Muscle of back (tissue), 11 donors: ENCODE measurements around the gene MARK3. TPM values are rescaled to one million over a fixed set of nuclear protein-coding genes. Genes with fewer than 3 reads are reported as not detected.

Experiments
- DNase-seq, 3 donors: peaks; one replicate each; pipeline versions ENCODE4 v3.0.0 to v3.0.0-alpha.2; 2013
- polyA plus RNA-seq, 10 donors: library from polyadenylated mRNA; unstranded; fragments of 120-200 nt; gene quantifications; one replicate each; pipeline ENCODE4 v1.2.1, GENCODE V29; 2013; ENCODE audit not compliant: insufficient read length in 10 of 10

MARK3 gene
- polyA plus RNA-seq, 10 donors, result 49.1 to 79.0 (median 60.6) TPM

DNA sequence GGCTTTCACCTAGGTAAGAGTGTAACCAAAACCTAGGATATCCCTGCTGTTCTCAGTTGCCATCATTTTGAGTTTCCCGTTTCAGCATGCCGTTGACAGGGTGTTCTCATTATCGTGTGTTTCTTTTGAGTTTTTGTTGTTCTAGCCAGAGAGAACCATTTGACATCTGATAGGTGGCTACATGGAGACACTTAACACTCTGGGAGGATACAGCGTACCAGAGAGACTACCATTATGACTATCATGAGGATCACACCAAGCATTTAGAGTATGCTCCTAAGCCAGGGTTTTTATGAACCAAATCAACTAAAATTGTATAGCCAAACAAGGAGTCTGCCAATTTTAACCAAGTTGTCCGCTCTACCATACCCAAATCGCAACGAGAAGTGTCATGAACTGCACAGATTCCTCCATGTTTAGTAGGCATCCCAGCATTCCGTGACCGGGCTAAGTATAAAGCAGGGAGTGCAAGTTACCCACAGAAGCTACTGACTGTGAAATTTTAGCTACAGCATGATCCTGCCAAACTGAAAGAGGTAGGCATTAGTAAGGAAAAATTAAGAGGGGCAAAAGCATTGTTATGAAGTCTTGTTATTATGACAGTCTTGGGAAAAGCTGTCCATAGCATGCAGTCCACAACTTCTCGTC, 48.8 kb downstream of the MARK3 start:
- DNase-seq, result no peak

DNA sequence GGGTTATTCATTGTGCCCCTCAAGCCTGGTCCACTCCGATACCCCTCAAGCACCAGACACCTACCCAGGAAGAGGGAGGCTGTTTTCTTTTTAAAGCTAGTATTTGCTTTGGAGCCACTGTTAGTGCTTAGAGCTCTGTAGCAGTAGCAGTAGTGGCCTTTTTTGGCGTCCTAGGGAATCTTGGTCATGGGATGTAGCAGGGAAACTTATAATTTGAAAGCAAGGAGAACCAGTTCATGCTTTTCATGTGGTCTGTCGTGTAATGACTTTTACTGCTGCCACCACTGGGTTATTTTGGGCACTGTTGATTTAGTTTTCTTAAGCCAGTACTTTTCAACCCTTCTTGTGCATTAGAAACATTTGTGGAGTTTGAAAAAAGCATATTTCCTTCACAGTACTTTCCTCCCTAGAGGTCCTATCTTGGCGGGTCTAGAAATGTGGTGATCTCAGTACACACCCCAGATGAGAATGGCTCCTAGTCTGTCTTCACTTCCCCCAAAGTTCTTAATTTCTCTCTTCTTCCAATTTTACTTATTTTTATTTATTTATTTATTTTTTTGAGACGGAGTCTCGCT, 49.7 kb downstream of the MARK3 start:
- DNase-seq, result peak; percentile 22 to 74 (median 57)

DNA sequence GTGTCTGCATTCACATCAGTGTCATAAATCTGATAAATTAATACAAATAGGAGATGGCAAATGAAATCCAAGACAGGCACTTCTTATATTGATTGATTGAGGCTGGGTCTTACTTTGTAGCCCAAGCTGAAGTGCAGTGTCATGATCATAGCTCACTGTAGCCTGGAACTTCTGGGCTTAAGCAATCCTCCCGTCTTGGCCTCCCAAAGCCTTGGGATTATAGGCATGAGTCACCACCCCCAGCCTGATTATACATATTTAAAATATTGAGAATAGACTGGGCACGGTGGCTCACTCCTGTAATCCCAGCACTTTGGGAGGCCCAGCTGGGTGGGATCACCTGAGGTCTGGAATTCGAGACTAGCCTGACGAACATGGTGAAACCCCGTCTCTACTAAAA, 51.3 kb downstream of the MARK3 start:
- DNase-seq, result no peak

DNA sequence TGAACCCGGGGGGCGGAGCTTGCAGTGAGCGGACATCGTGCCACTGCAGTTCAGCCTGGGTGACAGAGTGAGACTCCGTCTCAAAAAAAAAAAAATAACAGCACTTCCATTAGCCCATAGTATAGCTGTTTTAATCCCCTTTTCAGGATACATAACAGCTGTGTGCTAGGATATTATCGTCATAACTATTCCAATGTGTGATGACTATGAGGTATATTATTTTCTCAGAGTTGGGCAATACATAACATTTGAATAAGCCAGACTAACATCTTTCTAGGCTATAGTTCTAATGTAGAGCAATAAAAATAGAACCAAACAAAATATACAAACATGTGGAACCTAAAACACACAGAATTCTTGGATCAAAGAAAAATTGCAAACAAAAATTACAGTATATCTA, 57.1 kb downstream of the MARK3 start:
- no peak for DNase-seq

DNA sequence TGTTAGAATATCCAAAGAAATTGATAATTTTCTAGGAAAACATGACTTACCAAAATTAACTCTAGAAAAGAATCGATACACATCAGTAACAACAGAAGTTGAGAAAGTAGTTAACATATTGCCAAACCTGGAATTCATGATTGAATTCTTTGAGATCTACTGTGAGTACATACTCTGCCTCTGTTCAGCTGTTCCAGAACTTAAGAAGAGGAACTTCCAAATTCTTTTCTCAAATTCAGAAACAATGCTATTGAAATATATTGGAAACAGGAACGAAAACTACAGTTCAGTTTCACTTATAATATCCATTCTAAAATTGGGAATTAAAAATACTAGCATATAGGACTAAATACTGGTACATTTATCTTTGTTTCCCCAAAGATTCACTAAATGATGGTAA, 57.9 kb downstream of the MARK3 start:
- DNase-seq, result no peak

DNA sequence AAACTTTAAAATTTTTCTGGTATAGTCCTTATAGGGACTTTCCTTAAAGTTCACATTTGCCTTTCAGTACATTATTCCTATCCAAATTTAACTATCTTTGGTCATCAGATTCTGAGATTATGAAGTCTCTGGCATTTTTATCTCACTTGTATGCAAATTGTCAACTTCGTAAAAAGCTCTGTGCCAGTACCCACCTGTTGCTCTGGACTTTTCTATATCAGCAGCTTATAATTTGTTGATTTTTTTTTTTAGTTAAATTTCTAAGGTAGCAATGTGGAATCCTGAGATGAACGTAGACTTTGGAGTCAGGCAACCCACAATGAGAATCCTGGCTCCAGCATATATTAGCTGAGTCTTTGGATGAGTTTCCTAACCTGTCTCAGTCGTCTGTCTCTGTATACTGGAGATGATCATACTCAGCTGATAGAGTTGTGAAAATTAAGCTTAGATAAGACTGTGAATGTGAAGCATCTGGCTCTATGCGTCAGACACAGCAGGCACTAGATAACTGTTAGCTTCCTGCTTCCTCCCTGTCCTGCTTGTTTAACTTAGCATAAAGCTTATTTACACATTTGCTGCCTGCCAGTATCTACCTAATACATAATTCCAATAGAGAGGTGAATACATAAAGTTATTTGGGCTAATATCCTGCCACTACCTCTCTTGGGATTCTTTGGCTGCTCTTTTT, 59.8 kb downstream of the MARK3 start:
- DNase-seq, result no peak

DNA sequence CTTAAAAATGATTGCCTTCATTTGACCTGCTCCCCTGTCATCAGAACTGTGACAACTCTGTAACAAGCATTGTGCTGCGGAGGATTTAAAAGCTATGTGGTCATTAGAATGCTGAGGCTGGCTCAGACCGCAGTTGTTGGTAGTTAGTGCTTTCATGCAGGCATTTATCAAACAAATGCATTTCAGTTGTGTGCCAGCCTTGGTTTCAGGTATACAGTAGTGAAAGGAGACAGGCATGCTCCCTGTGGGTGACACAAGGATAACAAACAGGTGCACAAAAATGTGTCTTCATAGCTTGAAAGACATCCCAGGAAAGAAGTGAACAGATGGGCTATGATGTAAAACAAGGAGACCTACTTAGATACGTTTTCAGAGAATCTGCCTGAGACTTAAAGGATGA, 60.6 kb downstream of the MARK3 start:
- no peak for DNase-seq

DNA sequence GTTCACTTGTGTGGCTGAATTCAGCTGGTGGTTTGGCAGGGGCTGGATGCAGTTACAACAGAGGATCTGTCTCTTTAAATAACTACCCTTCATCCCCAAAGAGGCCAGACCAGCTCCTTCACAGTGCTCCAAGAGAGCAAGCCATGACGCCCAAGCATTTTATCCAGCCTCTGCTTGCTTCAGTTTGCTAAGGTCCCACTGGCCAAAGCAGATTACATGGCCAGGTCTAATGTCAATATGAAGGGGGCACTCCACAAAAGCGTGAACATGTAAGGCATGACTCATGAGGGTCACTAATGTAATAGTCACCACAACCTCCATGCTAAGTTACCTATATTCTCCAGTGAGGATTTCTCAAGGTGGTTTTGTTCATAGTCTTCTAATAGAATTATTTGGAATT, 62.9 kb downstream of the MARK3 start:
- DNase-seq, result no peak

DNA sequence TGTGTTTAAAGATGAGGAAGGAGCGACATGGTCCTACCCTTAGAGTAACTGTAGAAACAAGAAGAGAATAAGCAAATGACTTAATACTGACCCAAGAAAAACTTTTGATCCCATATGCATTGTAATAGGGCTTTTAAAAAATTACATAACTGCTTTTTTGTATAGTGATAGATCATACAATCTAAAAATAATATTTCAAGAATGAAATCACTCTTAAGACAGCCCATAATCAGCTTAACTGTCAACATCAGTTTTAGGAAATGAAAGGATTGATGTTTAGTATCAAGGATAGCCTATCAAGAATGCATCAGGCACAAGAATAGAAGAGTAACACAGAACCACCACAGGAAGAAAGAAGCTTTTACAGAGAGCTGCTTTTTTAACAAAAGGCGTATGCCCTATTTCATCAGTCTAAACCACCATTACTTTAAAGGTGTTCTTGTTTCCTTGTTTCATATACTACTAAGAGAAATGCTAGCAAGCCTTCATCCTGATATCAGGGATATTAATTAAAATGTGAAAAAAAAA, 64.5 kb downstream of the MARK3 start:
- no peak for DNase-seq

DNA sequence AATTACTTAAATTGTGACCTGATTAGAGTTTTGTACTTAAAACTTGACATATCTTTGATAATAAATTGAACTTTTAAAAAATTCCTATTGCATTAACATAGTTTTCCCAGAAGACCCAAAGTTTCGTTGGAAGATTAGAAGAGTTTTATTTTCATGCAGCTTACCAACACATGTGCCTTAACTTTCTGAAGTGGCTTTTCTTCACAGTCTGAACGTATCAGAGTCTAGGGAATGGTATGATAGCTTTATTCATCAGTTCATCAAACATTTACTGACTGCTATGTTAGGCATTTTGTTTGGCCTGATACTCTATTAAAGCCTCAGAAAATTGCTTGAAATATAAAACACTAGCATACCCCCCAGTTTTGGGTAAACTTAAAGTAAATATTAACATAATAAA, 65.2 kb downstream of the MARK3 start:
- peak in 2 of 3 donors; percentile 7 to 27 for DNase-seq

DNA sequence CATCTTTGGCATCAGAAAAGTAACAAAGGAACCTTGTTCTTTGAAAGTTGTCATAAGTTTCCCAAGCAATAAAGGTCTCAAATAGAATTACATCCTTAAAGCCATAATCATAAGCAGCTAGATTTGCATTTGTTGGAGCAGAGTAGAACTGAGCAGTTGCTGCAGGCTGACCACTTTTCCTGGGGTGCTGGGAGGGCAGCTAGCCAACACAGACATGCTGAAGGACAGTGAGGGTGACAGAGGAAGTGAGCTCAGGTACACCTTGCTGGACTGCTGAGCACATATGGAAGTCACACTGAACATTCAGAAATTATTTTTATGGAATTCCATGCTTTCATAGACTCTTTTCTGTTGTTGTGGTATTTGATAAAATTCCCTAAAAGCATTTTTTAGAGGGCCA, 66.2 kb downstream of the MARK3 start:
- DNase-seq, result no peak

DNA sequence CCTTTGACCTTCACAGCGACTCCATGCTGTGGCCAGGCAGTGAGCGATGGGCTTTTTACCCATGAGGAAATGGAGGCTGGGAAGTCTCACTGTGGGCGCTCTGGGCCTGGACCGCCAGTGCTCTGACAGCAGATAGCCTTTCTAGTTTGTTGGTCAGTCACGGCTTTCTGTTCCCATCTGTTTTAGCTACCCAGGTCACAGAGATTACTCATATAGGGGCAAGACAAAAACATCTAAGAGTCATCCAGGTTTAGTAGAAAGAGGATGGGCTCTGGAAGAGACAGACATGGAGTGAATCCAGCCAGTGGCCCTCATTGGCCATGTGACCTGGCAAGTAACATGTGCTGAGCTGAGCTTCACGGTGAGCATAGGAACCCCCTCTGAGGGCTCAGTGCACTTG, 68.6 kb downstream of the MARK3 start:
- DNase-seq, result no peak

DNA sequence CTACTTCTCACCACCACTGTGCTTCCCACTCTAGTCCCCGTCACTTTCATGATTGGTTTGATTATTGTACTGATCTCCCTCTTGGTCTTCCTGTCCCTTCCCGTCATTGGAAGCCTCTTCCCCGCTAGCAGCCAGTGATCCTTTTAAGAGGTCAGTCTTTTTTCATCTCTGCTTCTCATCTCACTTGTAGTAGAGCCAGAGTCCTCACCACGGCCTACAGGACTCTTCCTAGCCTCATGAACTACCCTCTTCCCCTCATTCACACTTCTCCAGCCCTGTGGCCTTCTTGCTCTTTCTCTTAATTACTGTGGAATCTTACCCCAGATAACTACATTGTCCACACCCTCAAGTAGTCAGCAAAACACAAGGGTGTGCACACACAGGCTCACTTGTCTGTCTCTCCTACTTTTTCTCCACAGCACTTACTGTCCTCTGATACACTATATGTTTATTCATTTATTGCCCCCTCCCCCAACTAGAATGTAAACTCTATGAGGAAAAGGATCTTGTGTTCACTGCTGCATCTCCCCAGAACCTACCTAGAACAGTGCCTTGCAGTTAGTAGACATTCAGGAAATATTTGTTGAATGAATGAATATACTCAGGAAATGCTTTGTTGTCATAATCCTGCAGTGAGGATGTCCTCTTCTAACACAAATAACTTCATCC, 71.1 kb downstream of the MARK3 start:
- DNase-seq, result no peak

DNA sequence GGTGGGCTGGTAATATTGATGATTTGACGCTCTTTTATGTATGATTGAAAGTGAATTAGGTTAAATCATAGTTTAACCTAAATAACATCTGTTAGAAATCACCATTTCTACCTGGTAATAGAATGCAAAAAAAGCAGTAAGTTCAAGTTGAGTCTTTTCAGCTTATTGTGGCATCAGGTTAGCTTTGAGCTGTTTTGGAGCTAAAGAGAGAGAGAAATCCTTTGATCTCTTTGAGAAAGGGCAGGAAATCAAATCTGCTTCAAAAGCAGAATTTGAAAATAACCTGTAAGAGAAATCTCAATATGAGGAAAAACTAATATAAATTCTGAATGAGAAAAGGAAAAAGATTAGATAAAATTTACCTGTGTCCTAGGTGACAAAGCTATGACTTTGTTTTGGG, 75.2 kb downstream of the MARK3 start:
- no peak for DNase-seq

DNA sequence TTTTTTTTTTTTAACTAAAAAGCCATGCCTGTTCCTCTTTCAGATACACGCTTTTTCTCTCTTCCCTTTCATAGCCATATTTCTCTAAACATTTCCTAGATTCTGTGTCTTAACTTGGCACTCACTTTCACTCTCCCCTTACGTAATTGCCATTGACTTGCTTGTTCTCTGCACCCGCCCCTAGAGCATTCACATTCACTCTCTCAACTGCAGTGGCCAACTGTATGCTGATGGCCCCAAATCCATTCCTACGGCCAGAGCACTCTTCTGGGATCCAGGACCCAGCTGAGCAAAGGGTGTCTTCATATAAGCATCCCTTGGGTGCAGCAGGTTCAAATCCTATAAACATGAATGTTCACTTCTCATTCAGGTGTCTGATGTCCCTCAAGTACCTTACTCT, 77.9 kb downstream of the MARK3 start:
- DNase-seq, result no peak

DNA sequence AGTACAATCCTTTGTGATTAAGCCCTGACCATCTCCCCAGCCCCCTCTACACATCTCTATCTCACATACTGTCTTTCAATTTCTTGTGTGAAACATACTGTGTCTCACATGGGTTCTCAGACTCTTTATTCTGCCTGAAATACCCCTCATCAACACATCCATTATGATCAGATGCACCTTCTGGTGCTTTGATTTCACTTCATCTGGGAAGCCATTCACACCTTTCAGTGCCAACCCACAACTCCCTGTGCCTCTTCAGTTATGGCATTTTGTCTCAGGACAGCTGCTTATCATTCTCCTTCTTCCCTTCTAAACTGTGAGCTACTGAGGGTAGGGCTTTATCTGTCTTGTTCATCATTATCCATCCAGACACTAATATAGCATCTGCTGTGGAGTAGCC, 78.6 kb downstream of the MARK3 start:
- no peak for DNase-seq

DNA sequence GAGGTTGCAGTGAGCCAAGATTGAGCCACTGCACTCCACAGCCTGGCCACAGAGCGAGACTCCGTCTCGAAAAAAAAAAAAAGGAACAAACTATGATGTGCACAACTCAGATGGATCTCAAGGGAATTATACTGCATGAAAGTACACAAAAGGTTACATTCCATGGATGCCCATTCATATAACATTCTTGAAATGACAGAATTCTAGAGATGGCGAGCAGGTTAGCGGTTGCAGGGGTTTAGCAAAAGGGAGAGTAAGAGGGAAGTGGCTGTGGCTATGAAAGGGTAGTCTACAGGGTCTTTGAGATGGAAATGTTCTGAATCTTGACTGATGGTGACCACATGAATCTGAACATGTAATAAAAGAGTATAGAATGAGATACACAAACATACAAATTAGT, 87.7 kb downstream of the MARK3 start:
- no peak for DNase-seq

DNA sequence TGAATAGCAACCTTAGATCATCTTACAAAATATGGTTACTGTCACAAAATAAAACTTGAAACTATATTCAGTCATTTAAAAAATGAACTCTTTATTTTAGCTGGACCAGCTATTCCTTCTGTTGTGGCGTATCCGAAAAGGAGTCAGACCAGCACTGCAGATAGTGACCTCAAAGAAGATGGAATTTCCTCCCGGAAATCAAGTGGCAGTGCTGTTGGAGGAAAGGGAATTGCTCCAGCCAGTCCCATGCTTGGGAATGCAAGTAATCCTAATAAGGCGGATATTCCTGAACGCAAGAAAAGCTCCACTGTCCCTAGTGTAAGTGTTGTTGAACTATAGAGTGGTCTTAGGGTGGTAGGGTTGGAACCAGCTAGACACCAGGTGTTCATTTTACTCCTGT, 89.7 kb downstream of the MARK3 start:
- DNase-seq, result no peak

DNA sequence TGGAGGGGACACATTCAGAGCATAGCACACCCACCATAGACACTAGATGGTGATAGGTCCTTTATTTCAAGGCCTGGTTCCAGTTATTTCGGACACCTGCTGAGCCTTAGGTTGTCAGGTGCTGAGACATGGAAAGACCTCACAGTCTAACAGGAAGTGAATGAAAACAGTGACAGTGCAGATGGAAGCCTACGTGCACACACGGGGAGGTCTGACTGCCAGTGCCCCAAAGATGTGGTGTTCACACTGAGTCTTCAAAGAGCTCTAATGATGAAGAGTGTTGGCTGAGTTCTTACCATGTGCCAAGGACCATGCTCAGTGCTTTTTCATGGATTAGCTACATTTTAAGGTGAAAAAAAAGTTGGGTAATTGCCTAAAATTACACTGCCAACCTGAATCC, 90.8 kb downstream of the MARK3 start:
- DNase-seq, result no peak

DNA sequence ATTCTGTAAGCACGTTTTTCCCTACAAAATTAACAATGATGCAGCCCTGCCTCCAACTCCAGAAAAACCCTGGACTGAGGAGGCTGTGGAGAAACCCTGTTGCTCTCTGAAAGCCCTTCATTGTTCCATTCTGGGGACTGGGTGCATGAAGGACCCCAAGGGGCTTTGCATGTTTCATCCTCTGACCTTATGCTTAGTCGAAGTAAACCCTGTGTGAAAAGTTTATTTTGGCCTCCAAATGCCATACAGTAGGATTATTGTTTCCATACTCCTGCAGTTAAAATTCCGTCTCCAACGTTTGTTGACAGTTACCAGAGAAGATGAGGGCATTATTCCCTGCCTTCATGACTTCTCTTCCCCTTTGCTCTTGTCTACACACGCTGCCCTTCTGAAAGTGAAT, 91.4 kb downstream of the MARK3 start:
- no peak for DNase-seq

DNA sequence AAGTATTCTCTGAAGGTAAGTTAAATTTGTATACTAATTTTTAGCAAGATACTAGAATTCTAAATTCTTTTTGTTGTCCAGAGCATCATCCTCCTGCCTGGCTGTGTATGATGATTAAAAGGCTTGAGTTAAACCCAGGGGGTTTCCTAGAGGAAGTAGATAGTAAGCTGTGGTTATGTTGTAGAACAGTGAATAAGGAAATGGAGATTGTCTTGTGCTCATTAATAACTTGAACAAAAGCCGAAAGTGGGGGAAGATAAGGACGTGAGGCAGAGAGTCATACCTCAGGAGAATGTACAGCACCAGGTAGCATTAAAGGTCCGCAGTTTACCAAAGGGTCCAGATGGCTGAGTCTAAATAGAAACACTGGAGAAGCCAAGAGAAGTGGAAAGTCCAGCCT, 95.4 kb downstream of the MARK3 start:
- no peak for DNase-seq

DNA sequence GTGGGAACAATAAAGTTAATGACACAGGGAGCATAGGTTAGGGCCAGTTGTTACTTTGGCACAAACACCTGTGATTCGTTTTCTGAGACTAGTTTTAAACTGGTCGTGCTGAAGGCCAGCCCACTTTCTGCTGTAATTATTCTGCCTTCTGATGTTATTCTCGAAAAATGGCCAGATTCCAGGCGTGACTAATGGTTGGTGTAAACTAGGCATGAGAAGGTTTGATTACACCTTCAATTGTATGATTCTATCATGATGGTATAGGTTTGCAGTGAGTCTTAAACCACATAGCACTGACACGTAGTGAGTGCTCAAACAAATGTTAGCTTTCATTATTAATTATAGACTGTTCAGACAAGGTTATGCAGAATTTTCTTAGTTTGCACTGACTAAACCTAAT, 98.4 kb downstream of the MARK3 start:
- DNase-seq, result peak in 1 of 3 donors; percentile 60

DNA sequence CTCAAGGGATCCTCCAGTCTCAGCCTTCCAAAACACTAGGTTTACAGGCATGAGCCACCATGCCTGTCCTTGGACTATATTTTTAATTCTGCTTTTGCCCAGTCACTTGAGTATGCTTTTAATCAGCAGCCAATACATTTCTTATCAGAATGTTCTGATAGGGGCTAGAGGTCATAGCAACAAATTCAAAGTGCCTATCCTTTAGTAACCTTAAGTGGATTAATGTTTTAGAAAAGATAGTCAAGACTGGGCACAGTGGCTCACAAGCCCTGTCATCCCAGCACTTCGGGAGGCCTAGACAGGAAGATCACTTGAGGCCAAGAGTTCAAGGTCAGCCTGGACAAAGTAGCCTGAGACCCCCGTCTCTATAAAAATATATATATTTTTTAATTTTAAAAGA, 100.3 kb downstream of the MARK3 start:
- DNase-seq, result no peak
